Measurements from ENCODE around the gene TMEM225B. TPM values are rescaled to one million over a fixed set of nuclear protein-coding genes. Genes with fewer than 3 reads are reported as not detected.
"Not testable (repeated sequence)": the region's sequence is repeated elsewhere in the genome, so short reads cannot be mapped to it uniquely, and the experiment has no call there.

Gene TMEM225B
- total RNA-seq, 4 donors from 2014 or later, result 0.68 to 1.6 TPM; not detected in 2

DNA sequence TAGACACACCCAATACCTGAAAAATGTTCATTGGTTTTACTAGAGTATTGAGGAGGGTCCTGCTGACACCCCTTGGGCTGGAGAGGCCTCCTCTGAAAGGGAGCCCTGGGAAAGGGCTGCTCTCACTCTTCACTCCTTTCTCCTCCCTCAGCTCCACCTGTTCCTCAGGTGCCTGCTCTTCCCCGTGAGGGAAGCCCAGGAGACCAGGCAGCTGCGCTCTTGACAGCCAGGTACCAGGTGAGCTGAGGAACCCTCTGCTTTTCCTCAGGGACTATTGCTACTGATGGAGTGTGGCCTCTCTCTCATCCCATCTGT, 36.4 kb upstream of the TMEM225B start:
- TF ChIP-seq, protein P1, sequence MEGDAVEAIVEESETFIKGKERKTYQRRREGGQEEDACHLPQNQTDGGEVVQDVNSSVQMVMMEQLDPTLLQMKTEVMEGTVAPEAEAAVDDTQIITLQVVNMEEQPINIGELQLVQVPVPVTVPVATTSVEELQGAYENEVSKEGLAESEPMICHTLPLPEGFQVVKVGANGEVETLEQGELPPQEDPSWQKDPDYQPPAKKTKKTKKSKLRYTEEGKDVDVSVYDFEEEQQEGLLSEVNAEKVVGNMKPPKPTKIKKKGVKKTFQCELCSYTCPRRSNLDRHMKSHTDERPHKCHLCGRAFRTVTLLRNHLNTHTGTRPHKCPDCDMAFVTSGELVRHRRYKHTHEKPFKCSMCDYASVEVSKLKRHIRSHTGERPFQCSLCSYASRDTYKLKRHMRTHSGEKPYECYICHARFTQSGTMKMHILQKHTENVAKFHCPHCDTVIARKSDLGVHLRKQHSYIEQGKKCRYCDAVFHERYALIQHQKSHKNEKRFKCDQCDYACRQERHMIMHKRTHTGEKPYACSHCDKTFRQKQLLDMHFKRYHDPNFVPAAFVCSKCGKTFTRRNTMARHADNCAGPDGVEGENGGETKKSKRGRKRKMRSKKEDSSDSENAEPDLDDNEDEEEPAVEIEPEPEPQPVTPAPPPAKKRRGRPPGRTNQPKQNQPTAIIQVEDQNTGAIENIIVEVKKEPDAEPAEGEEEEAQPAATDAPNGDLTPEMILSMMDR (IDR thresholded peaks at IDR 0.05), result no peak
- no peak for TF ChIP-seq EP300 (IDR thresholded peaks at IDR 0.05; ENCODE audit: low read depth)
- TF ChIP-seq POLR2A (IDR thresholded peaks at IDR 0.05), result no peak
- no peak for TF ChIP-seq POLR2AphosphoS5 (IDR thresholded peaks at IDR 0.05)
- Histone ChIP-seq H3K4me1 (peaks cover 17 to 46% (median 23%) of the 10 kb centered on the region in 4 donors), H3K4me3 (no peak overlapping the region), H3K9me3 (no peaks in the 10 kb centered on the region), H3K27ac (peak overlapping the region in 1 of 4 donors; percentile 8), H3K27me3 (no peaks in the 10 kb centered on the region), H3K36me3 (peaks cover 0 to 59% (median 26%) of the 10 kb centered on the region in 4 donors)
- intact Hi-C loops (cut with DNase I; ENCODE audit: low total_unique reads), result no loop called here
- DNase-seq, result no peak
- WGBS, 2 donors (ENCODE audit: low coverage in 1 of 2), result 95% methylated on average over 2 of the region's 2 CpGs; no CpG with 5 or more reads in 1 of the 2 donors
- in situ Hi-C loops (cut with MboI; ENCODE audit: low pct_ligation_motif_present in 1 of 4, low pct_unique_long_range_greater_than_20kb in 1 of 4, low sequenced_read_pairs in 3 of 4), result no loop called here

DNA sequence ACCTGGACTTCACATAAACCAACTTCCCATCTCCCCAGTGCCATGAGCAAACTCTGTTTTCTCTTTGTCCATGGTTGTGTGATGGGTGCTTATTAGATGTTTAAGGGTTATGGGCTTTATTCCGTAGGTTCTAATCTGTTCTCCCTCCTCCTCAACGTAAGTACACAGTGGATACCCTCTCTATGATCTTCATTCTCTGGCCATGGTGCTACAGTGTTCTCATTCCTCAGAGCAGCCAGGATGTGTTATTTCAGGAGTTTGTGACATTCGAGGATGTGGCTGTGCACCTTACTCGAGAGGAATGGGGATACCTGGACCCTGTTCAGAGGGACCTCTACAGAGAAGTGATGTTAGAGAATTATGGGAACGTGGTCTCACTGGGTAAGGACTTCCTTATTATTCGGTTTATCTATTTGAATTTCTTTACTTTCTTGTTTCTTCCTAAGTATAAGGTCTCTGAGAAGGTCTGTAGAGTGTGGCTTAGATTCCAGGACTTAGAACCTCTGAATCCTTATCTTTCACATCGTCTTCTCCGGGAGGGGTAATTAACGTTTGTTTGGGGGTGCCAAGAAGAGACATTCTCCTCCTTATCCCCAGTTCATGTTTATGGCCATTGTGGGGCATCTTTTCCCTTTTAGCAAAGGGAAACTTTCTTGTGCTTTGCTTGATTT, 35.8 kb upstream of the TMEM225B start:
- Histone ChIP-seq H3K4me3 (no peak overlapping the region), H3K36me3 (peaks cover 0 to 56% (median 26%) of the 10 kb centered on the region in 4 donors), H3K9me3 (no peaks in the 10 kb centered on the region), H3K4me1 (peaks cover 11 to 40% (median 19%) of the 10 kb centered on the region in 4 donors), H3K27ac (peak overlapping the region; percentile 8 to 58 (median 38)), H3K27me3 (no peaks in the 10 kb centered on the region)
- intact Hi-C loops (cut with DNase I; ENCODE audit: low total_unique reads) (no loop called here), in situ Hi-C loops (cut with MboI; ENCODE audit: low pct_ligation_motif_present in 1 of 4, low pct_unique_long_range_greater_than_20kb in 1 of 4, low sequenced_read_pairs in 3 of 4) (no loop called here)
- no peak for TF ChIP-seq POLR2AphosphoS5 (IDR thresholded peaks at IDR 0.05)
- no peak for TF ChIP-seq POLR2A (IDR thresholded peaks at IDR 0.05)
- TF ChIP-seq, protein P1 (IDR thresholded peaks at IDR 0.05), result no peak
- TF ChIP-seq EP300 (IDR thresholded peaks at IDR 0.05; ENCODE audit: low read depth), result no peak
- no peak for DNase-seq
- 86 to 89% methylated on average over 5 to 9 of the region's 9 CpGs for WGBS, 2 donors (ENCODE audit: low coverage in 1 of 2)

DNA sequence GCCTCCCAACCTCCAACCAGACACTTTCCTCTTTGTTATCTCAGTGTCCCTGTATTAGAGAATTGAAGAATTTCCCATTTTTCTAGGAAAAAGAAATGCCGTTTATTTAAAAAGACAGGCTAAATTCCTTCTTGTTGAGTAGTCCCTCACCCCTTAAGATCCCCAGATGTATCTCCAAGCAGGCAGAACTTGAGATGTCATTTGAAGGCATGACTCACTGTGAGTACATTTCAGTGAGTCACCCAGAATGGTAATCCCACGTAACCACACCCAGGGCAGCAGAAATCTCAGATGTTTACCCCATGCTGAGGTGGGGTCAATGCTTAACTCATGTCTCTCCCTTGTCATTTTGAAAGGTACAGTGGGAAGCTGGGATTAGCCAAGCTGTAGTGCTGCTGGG, 35.2 kb upstream of the TMEM225B start:
- no peak overlapping the region for H3K4me3 ChIP-seq
- 52 to 83% methylated on average over 1 to 2 of the region's 2 CpGs for WGBS, 2 donors (ENCODE audit: low coverage in 1 of 2)
- H3K36me3 ChIP-seq, result peaks cover 0 to 56% (median 26%) of the 10 kb centered on the region in 4 donors
- H3K27ac ChIP-seq, result peak overlapping the region; percentile 8 to 58 (median 38)
- H3K9me3 ChIP-seq, result no peaks in the 10 kb centered on the region
- DNase-seq, result peak; percentile 25
- intact Hi-C loops (cut with DNase I; ENCODE audit: low total_unique reads), result no loop called here
- in situ Hi-C loops (cut with MboI; ENCODE audit: low pct_ligation_motif_present in 1 of 4, low pct_unique_long_range_greater_than_20kb in 1 of 4, low sequenced_read_pairs in 3 of 4), result no loop called here
- no peaks in the 10 kb centered on the region for H3K27me3 ChIP-seq
- peaks cover 7 to 35% (median 14%) of the 10 kb centered on the region in 4 donors for H3K4me1 ChIP-seq
- TF ChIP-seq POLR2AphosphoS5 (IDR thresholded peaks at IDR 0.05) (peak in 2 of 3 donors; percentile 56 to 65), EP300 (IDR thresholded peaks at IDR 0.05; ENCODE audit: low read depth) (no peak)

DNA sequence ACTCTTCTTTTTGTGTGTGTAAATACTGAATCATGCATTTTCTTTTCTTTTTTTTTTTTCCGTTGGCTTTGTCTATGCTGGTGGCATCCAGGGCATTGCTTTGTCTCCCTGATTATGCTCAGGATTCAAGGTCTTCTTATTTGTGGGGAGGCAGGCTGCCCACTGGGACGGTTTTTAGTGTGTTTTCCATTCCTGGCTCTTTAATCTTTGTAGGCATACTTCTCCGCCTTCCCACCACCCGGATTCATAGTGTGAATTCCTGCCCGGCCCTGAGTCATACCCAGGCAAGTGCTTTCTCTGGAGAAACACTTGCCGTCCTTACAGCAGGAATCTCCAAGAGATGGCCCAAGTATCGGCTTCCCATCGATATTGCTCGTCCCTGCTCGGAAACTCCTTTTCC, 34.4 kb upstream of the TMEM225B start:
- TF ChIP-seq EP300 (IDR thresholded peaks at IDR 0.05; ENCODE audit: low read depth), result no peak
- TF ChIP-seq, protein P1 (IDR thresholded peaks at IDR 0.05), result no peak
- no peak for TF ChIP-seq POLR2A (IDR thresholded peaks at IDR 0.05)
- no peak for TF ChIP-seq POLR2AphosphoS5 (IDR thresholded peaks at IDR 0.05)
- Histone ChIP-seq H3K9me3 (no peaks in the 10 kb centered on the region), H3K27ac (peak overlapping the region in 2 of 4 donors; percentile 33 to 42), H3K27me3 (no peaks in the 10 kb centered on the region), H3K36me3 (peaks cover 0 to 58% (median 26%) of the 10 kb centered on the region in 4 donors), H3K4me1 (peaks cover 7 to 35% (median 14%) of the 10 kb centered on the region in 4 donors), H3K4me3 (no peak overlapping the region)
- intact Hi-C loops (cut with DNase I; ENCODE audit: low total_unique reads), result no loop called here
- DNase-seq, result no peak
- in situ Hi-C loops (cut with MboI; ENCODE audit: low pct_ligation_motif_present in 1 of 4, low pct_unique_long_range_greater_than_20kb in 1 of 4, low sequenced_read_pairs in 3 of 4), result no loop called here
- 89 to 90% methylated on average over 6 to 10 of the region's 10 CpGs for WGBS, 2 donors (ENCODE audit: low coverage in 1 of 2)

DNA sequence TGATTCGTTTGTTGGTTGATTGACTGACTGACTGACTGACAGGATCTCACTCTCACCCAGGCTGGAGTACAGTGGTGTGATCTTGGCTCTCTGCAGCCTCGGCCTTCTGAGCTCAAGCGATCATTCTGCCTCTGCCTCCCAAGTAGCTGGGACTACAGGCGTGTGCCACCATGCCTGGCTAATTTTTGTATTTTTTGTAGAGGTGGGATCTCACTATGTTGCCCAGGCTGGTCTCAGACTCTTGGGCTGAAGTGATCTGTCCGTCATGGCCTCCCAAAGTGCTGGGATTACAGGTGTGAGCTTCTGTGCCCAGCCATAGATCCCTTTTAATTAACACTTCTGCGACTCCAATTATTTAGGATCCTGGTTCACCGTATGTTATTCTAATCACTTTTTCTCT, 29.3 kb upstream of the TMEM225B start:
- H3K9me3 ChIP-seq; H3K27me3 ChIP-seq; H3K4me1 ChIP-seq; in situ Hi-C loops (cut with MboI; ENCODE audit: low pct_ligation_motif_present in 1 of 4, low pct_unique_long_range_greater_than_20kb in 1 of 4, low sequenced_read_pairs in 3 of 4); DNase-seq; intact Hi-C loops (cut with DNase I; ENCODE audit: low total_unique reads); H3K4me3 ChIP-seq; H3K27ac ChIP-seq: not testable (repeated sequence)
- 97 to 100% methylated on average over 3 to 7 of the region's 7 CpGs for whole genome bisulfite sequencing, 2 donors (ENCODE audit: low coverage in 1 of 2)
- H3K36me3 ChIP-seq, result peaks cover 0 to 57% (median 27%) of the 10 kb centered on the region in 4 donors

Data from transverse colon (tissue), 4 donors.